Caco-2 (cell line): ENCODE results near the gene FGG. TPM values are rescaled to one million over a fixed set of nuclear protein-coding genes. Genes with fewer than 3 reads are reported as not detected.

Source experiments
- BruUV-seq: library from RNA; stranded (reverse); fragments of 400-500 nt; replicated peaks from 2 replicates; lab custom pipeline; 2021; lab: Mats Ljungman, UMichigan
- CTCF ChIA-PET: fragments of 300-600 bp; sonication (Branson Sonifier 250); formaldehyde crosslinking; loops from one replicate; lab custom pipeline; 2022; ENCODE audit warnings: antibody characterized with exemption; lab: Charles Lee
- POLR2A ChIA-PET: fragments of 300-600 bp; sonication (Branson Sonifier 250); formaldehyde crosslinking; loops from one replicate; lab custom pipeline; 2022; ENCODE audit warnings: antibody characterized with exemption; lab: Charles Lee
- DNase-seq, 2 experiments: peaks; one replicate each; pipeline versions ENCODE4 v3.0.0 to v3.0.0-alpha.2; 2020 to 2022
- H3K27me3 ChIP-seq: replicated peaks from 2 replicates; pipeline ENCODE4 v1.6.0; 2011; ENCODE audit warnings: low read length; ENCODE audit not compliant: control insufficient read depth, insufficient read depth
- H3K36me3 ChIP-seq: 2 replicates; pipeline ENCODE4 v1.5.1; 2011; ENCODE audit warnings: low read length; ENCODE audit not compliant: control insufficient read depth, insufficient read depth
- H3K4me1 ChIP-seq: fragments of 250-450 bp; sonication (Bioruptor Pico); 2 replicates; pipeline ENCODE4 v1.5.1; 2020; ENCODE audit warnings: mild to moderate bottlenecking
- H3K4me3 ChIP-seq: 2 replicates; pipeline ENCODE4 v1.5.1; 2011; ENCODE audit warnings: low read depth, mild to moderate bottlenecking, control low read depth, low read length
- H3K9me3 ChIP-seq: fragments of 250-450 bp; sonication (Bioruptor Pico); 2 replicates; pipeline ENCODE4 v1.5.1; 2020; ENCODE audit warnings: mild to moderate bottlenecking, moderate library complexity
- H3K27ac Mint-ChIP-seq: one replicate; pipeline ENCODE4 v1.8.0; 2022; ENCODE audit warnings: mixed read lengths; ENCODE audit not compliant: unreplicated experiment
- H3K27me3 Mint-ChIP-seq: one replicate; pipeline ENCODE4 v1.8.0; 2022; ENCODE audit warnings: mixed read lengths; ENCODE audit not compliant: insufficient read depth, unreplicated experiment
- H3K36me3 Mint-ChIP-seq: one replicate; pipeline ENCODE4 v1.8.0; 2022; ENCODE audit warnings: mild to moderate bottlenecking, mixed read lengths; ENCODE audit not compliant: insufficient read depth, unreplicated experiment
- H3K4me1 Mint-ChIP-seq: one replicate; pipeline ENCODE4 v1.8.0; 2022; ENCODE audit warnings: low read depth, mixed read lengths; ENCODE audit not compliant: unreplicated experiment
- H3K4me3 Mint-ChIP-seq: one replicate; pipeline ENCODE4 v1.8.0; 2022; ENCODE audit warnings: mild to moderate bottlenecking, moderate library complexity, mixed read lengths; ENCODE audit not compliant: unreplicated experiment
- H3K9me3 Mint-ChIP-seq: one replicate; pipeline ENCODE4 v1.8.0; 2022; ENCODE audit warnings: mixed read lengths; ENCODE audit not compliant: unreplicated experiment
- CTCF ChIP-seq, 2 experiments: fragments of 200-600 bp in 1 of 2; IDR thresholded peaks; 1 replicate in 1 of 2; 2 replicates in 1 of 2; pipeline versions ENCODE4 v1.5.1 to v1.8.0; 2011 to 2022; ENCODE audit warnings: antibody characterized with exemption in 1 of 2, control low read depth in 1 of 2, inconsistent platforms in 1 of 2, low read depth in 1 of 2, low read length in 1 of 2, mild to moderate bottlenecking in 1 of 2, moderate library complexity in 1 of 2; ENCODE audit not compliant: insufficient read depth in 1 of 2, severe bottlenecking in 1 of 2, unreplicated experiment in 1 of 2
- intact Hi-C: fragments of 100-400 bp; cut with micrococcal nuclease; formaldehyde crosslinking; loops from one replicate; pipeline ENCODE4 v1.10.0; 2022; ENCODE audit not compliant: unreplicated experiment
- total RNA-seq: library from RNA; stranded (reverse); gene quantifications from 2 replicates; pipeline ENCODE4 v1.2.3, GENCODE V29; 2022

The FGG gene
- total RNA-seq, 1 experiment from 2014 or later, result 121 TPM

GRCh38 chr4:154640999-154641398, 28.5 kb upstream of the FGG start:
- Mint-ChIP-seq H3K27me3 (no peaks in the 10 kb centered on the region), H3K9me3 (no peaks in the 10 kb centered on the region), H3K4me3 (no peak overlapping the region), H3K27ac (no peak overlapping the region), H3K4me1 (no peaks in the 10 kb centered on the region), H3K36me3 (no peaks in the 10 kb centered on the region)
- intact Hi-C loops, result loop anchor here (10.0 kb wide), 1 partner anchor 284 kb away; no protein-coding TSS in a partner anchor
- no peak for DNase-seq
- BruUV-seq, result no TSS peak
- Histone ChIP-seq H3K4me3 (no peak overlapping the region), H3K36me3 (no peaks in the 10 kb centered on the region), H3K9me3 (no peaks in the 10 kb centered on the region), H3K27me3 (no peaks in the 10 kb centered on the region), H3K4me1 (no peaks in the 10 kb centered on the region)
- ChIA-PET POLR2A (no interaction called here), CTCF (interaction anchor here (1.2 kb wide), 1 partner anchor 14 kb away, joined by 4 read pairs; no protein-coding TSS in a partner anchor)
- TF ChIP-seq CTCF (IDR thresholded peaks at IDR 0.05; ENCODE audit: insufficient read depth in 1 of 2, low read depth in 1 of 2, low read length in 1 of 2, severe bottlenecking in 1 of 2, unreplicated experiment in 1 of 2), result no peak

GRCh38 chr4:154634058-154634457, 21.6 kb upstream of the FGG start:
- ChIA-PET CTCF (no interaction called here), POLR2A (interaction anchor here (0.6 kb wide), 1 partner anchor 168 kb away, joined by 6 read pairs; no protein-coding TSS in a partner anchor)
- no peaks in the 10 kb centered on the region for H3K9me3 ChIP-seq
- H3K27me3 Mint-ChIP-seq, result peaks cover 4% of the 10 kb centered on the region
- H3K4me3 Mint-ChIP-seq, result no peak overlapping the region
- no peak overlapping the region for H3K4me3 ChIP-seq
- H3K9me3 Mint-ChIP-seq, result no peaks in the 10 kb centered on the region
- H3K4me1 ChIP-seq, result no peaks in the 10 kb centered on the region
- H3K36me3 ChIP-seq, result no peaks in the 10 kb centered on the region
- H3K27ac Mint-ChIP-seq, result no peak overlapping the region
- TF ChIP-seq CTCF (IDR thresholded peaks at IDR 0.05; ENCODE audit: insufficient read depth in 1 of 2, low read depth in 1 of 2, low read length in 1 of 2, severe bottlenecking in 1 of 2, unreplicated experiment in 1 of 2), result no peak
- DNase-seq, result no peak
- no peaks in the 10 kb centered on the region for H3K36me3 Mint-ChIP-seq
- intact Hi-C loops, result no loop called here
- H3K4me1 Mint-ChIP-seq, result no peaks in the 10 kb centered on the region
- no TSS peak for BruUV-seq
- H3K27me3 ChIP-seq, result no peaks in the 10 kb centered on the region; the same call in 1 of the 2 replicates

- Mint-ChIP-seq H3K4me3 (no peak overlapping the region), H3K9me3 (no peaks in the 10 kb centered on the region), H3K27me3 (peaks cover 4% of the 10 kb centered on the region), H3K4me1 (no peaks in the 10 kb centered on the region), H3K27ac (no peak overlapping the region), H3K36me3 (no peaks in the 10 kb centered on the region)
- CTCF ChIA-PET, result no interaction called here
- BruUV-seq, result no TSS peak
- TF ChIP-seq CTCF (IDR thresholded peaks at IDR 0.05; ENCODE audit: insufficient read depth in 1 of 2, low read depth in 1 of 2, low read length in 1 of 2, severe bottlenecking in 1 of 2, unreplicated experiment in 1 of 2), result no peak
- H3K4me3 ChIP-seq, result no peak overlapping the region
- no peaks in the 10 kb centered on the region for H3K9me3 ChIP-seq
- no peaks in the 10 kb centered on the region for H3K36me3 ChIP-seq
- no peaks in the 10 kb centered on the region for H3K4me1 ChIP-seq
- DNase-seq, result no peak
- POLR2A ChIA-PET, result no interaction called here
- H3K27me3 ChIP-seq, result no peaks in the 10 kb centered on the region; the same call in 1 of the 2 replicates
- intact Hi-C loops, result no loop called here
These were observed 19.4 kb upstream of the FGG start for GRCh38 chr4:154631828-154632227.
